PC-3 (cell line): Measurements from ENCODE around the gene ZNF438.

Source experiments
- EZH2 ChIP-seq: fragments of 300-600 bp; sonication (generic); IDR thresholded peaks from one replicate; pipeline ENCODE4 v1.6.1; 2017; ENCODE audit warnings: antibody characterized with exemption, mild to moderate bottlenecking, low read length; ENCODE audit not compliant: unreplicated experiment
- EZH2phosphoT487 ChIP-seq: fragments of 300-600 bp; sonication (generic); IDR thresholded peaks from 2 replicates; pipeline ENCODE4 v1.6.1; 2018; ENCODE audit warnings: mild to moderate bottlenecking, antibody characterized with exemption, low read length, borderline replicate concordance
- TF ChIP-seq, protein P1 (sequence below): fragments of 300-600 bp; sonication (generic); conservative IDR thresholded peaks from 2 replicates; pipeline ENCODE4 v1.5.1; 2017; ENCODE audit warnings: antibody characterized with exemption, low read depth, mild to moderate bottlenecking, low read length

DNA sequence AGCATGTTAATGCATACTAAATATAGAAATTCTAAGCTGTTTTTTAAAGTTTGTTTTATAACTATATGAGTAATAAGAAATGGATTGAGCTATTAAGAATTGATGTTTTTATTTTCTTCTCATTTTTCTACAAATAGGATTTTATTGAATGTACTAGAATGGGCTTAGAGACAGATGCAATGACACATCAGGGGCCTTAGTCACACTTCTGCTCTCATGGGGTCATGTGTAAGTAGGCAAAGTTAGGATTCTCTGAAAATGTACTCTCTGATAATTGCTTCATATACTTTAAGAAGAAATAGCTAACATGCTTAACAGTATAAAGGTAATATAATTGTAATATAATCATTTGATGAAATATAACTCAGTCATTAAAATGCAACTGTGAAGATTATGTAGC is 154.6 kb downstream of the ZNF438 start:
- TF ChIP-seq, protein P1, sequence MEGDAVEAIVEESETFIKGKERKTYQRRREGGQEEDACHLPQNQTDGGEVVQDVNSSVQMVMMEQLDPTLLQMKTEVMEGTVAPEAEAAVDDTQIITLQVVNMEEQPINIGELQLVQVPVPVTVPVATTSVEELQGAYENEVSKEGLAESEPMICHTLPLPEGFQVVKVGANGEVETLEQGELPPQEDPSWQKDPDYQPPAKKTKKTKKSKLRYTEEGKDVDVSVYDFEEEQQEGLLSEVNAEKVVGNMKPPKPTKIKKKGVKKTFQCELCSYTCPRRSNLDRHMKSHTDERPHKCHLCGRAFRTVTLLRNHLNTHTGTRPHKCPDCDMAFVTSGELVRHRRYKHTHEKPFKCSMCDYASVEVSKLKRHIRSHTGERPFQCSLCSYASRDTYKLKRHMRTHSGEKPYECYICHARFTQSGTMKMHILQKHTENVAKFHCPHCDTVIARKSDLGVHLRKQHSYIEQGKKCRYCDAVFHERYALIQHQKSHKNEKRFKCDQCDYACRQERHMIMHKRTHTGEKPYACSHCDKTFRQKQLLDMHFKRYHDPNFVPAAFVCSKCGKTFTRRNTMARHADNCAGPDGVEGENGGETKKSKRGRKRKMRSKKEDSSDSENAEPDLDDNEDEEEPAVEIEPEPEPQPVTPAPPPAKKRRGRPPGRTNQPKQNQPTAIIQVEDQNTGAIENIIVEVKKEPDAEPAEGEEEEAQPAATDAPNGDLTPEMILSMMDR: no peak
- TF ChIP-seq EZH2: no peak
- TF ChIP-seq EZH2phosphoT487: no peak
